Neural cell (in vitro differentiated cells): ENCODE results near the gene DIDO1. TPM values are rescaled to one million over a fixed set of nuclear protein-coding genes. Genes with fewer than 3 reads are reported as not detected.

Experiments
- H2AFZ ChIP-seq: fragments of 200-600, 300-800 bp; sonication (generic), shearing (Covaris generic); 2 replicates; pipeline ENCODE4 v1.6.0; 2014; ENCODE audit warnings: low read depth, mild to moderate bottlenecking, antibody characterized with exemption, low read length, moderate library complexity
- H3F3A ChIP-seq: fragments of 200-600 bp; shearing (Covaris generic); 2 replicates; pipeline ENCODE4 v1.6.1; 2016; ENCODE audit warnings: mild to moderate bottlenecking, moderate library complexity, mixed read lengths, antibody characterized with exemption, low read length; ENCODE audit not compliant: insufficient read depth, poor library complexity, severe bottlenecking
- H3K27ac ChIP-seq: fragments of 200-600, 300-800 bp; sonication (generic), shearing (Covaris generic); 2 replicates; pipeline ENCODE4 v1.5.1; 2014; ENCODE audit warnings: mild to moderate bottlenecking, low read length, moderate library complexity
- H3K27me3 ChIP-seq: fragments of 300-800, 200-600 bp; sonication (generic), shearing (Covaris generic); 2 replicates; pipeline ENCODE4 v1.6.0; 2014; ENCODE audit warnings: mild to moderate bottlenecking, low read depth, low read length, moderate library complexity; ENCODE audit not compliant: insufficient read depth
- H3K36me3 ChIP-seq: fragments of 300-800, 200-600 bp; sonication (generic), shearing (Covaris generic); 2 replicates; pipeline ENCODE4 v1.5.1; 2014; ENCODE audit warnings: mild to moderate bottlenecking, antibody characterized with exemption, low read length, moderate library complexity; ENCODE audit not compliant: insufficient read depth
- H3K4me2 ChIP-seq: fragments of 300-800, 200-600 bp; sonication (generic), shearing (Covaris generic); 2 replicates; pipeline ENCODE4 v1.6.0; 2014; ENCODE audit warnings: mild to moderate bottlenecking, low read length
- H3K4me3 ChIP-seq: fragments of 300-800, 200-600 bp; sonication (generic), shearing (Covaris generic); 2 replicates; pipeline ENCODE4 v1.5.1; 2014; ENCODE audit warnings: mild to moderate bottlenecking, low read length, moderate library complexity
- H3K79me2 ChIP-seq: fragments of 200-600 bp; shearing (Covaris generic); replicated peaks from 2 replicates; pipeline ENCODE4 v1.6.0; 2014; ENCODE audit warnings: mild to moderate bottlenecking, low read length, moderate library complexity; ENCODE audit not compliant: insufficient read depth
- H3K9ac ChIP-seq: fragments of 300-800, 200-600 bp; sonication (generic), shearing (Covaris generic); 2 replicates; pipeline ENCODE4 v1.6.1; 2016; ENCODE audit warnings: mild to moderate bottlenecking, low read length, mixed read lengths
- H3K9me2 ChIP-seq: fragments of 200-600 bp; shearing (Covaris generic); 2 replicates; pipeline ENCODE4 v1.6.1; 2016; ENCODE audit warnings: mild to moderate bottlenecking, low read length, mixed read lengths; ENCODE audit not compliant: insufficient read depth
- H3K9me3 ChIP-seq: fragments of 200-600, 300-800 bp; sonication (generic), shearing (Covaris generic); 2 replicates; pipeline ENCODE4 v1.6.1; 2016; ENCODE audit warnings: mild to moderate bottlenecking, mixed run types, low read length, moderate library complexity, mixed read lengths
- H4K20me1 ChIP-seq: fragments of 200-600 bp; shearing (Covaris generic); 2 replicates; pipeline ENCODE4 v1.6.1; 2016; ENCODE audit warnings: mild to moderate bottlenecking, mixed run types; ENCODE audit not compliant: insufficient read depth
- EP300 ChIP-seq: fragments of 450-650 bp; conservative IDR thresholded peaks from 2 replicates; pipeline ENCODE4 v1.6.1; 2014; ENCODE audit warnings: antibody characterized with exemption, mild to moderate bottlenecking, moderate library complexity; ENCODE audit not compliant: poor library complexity, severe bottlenecking
- EZH2 ChIP-seq: fragments of 200-600, 300-800 bp; shearing (Covaris generic), sonication (generic); IDR thresholded peaks from 2 replicates; pipeline ENCODE4 v1.6.1; 2014; ENCODE audit warnings: antibody characterized with exemption, low read length, borderline replicate concordance, mild to moderate bottlenecking; ENCODE audit not compliant: insufficient read depth, poor library complexity, severe bottlenecking
- MXI1 ChIP-seq: fragments of 450-650 bp; conservative IDR thresholded peaks from 2 replicates; pipeline ENCODE4 v1.6.1; 2014; ENCODE audit warnings: antibody characterized with exemption, mild to moderate bottlenecking; ENCODE audit not compliant: poor library complexity, severe bottlenecking
- POLR2AphosphoS5 ChIP-seq: IDR thresholded peaks from 2 replicates; pipeline ENCODE4 v1.6.1; 2012
- RAD21 ChIP-seq: fragments of 450-650 bp; conservative IDR thresholded peaks from 2 replicates; pipeline ENCODE4 v1.6.1; 2014; ENCODE audit warnings: antibody characterized with exemption, mild to moderate bottlenecking, moderate library complexity
- SMC3 ChIP-seq: fragments of 450-650 bp; conservative IDR thresholded peaks from 2 replicates; pipeline ENCODE4 v1.6.1; 2014; ENCODE audit warnings: antibody characterized with exemption, mild to moderate bottlenecking, moderate library complexity; ENCODE audit not compliant: poor library complexity
- TAF1 ChIP-seq: IDR thresholded peaks from 2 replicates; pipeline ENCODE4 v1.6.1; 2012; ENCODE audit warnings: low read depth
- polyA plus RNA-seq: library from polyadenylated mRNA; depleted of rRNA; stranded (reverse); fragments of >200 nt; gene quantifications from 2 replicates; pipeline ENCODE4 v1.2.3, GENCODE V29; 2014
- TF ChIP-seq, protein P1 (sequence below): fragments of 450-650 bp; IDR thresholded peaks from 2 replicates; pipeline ENCODE4 v1.5.1; 2014; ENCODE audit warnings: antibody characterized with exemption, mild to moderate bottlenecking, moderate library complexity; ENCODE audit not compliant: poor library complexity, severe bottlenecking
- TF ChIP-seq, protein P2 (sequence below): IDR thresholded peaks from 2 replicates; pipeline ENCODE4 v1.6.1; 2012; ENCODE audit warnings: borderline replicate concordance

DIDO1 gene
- polyA plus RNA-seq, 1 donor from 2014 or later, result 42.8 TPM

DNA sequence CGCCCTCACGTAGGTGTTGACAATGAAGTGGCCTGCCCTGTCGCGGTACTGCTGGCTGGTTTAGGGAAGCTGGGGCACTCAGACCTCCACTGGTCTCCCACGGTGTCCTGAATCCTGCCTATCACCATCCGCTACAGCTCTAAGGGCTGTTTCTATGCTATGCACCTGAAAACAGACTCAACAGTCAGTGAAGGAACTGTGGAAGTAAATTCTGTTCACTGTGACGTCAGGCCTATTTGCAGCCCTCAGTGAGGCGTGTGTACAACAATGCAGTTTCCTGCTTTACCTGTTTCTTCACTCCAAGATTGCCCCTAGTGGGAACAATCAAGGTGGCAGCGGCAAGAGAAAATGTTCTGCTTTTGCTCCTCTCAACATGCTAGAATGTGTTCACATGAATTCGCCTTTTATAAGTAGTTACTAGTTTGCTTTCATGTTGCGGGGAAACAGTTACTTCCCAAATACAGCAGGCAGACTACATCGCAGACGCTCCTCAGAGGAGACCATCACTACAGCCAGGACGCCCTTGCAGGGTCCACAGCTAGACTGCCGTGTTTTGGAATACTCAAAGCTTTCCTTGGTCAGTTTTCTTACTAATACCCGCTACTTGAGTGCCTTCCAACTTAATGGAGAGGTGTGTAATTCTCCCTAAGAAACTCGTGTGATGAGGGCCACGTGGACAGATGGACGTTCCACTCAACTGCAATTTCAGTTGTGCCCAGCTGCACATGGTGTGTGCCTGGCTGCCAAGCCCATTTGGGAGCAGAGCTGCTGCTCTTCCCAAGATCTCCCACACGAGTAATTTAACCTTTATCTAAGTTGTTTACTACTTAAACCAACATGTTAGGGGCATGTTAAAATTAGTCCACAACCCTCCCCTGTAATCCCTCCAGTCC is 25.4 kb downstream of the DIDO1 start:
- Histone ChIP-seq H4K20me1 (no peaks in the 10 kb centered on the region), H3K4me3 (no peak overlapping the region), H3K79me2 (no peaks in the 10 kb centered on the region), H3F3A (no peaks in the 10 kb centered on the region), H3K27me3 (no peaks in the 10 kb centered on the region), H3K9me3 (no peaks in the 10 kb centered on the region), H3K4me2 (no peak overlapping the region), H3K36me3 (no peaks in the 10 kb centered on the region), H3K9me2 (no peaks in the 10 kb centered on the region), H3K27ac (peak overlapping the region; percentile 55), H2AFZ (no peak overlapping the region), H3K9ac (peak overlapping the region; percentile 30)
- TF ChIP-seq, protein P1, sequence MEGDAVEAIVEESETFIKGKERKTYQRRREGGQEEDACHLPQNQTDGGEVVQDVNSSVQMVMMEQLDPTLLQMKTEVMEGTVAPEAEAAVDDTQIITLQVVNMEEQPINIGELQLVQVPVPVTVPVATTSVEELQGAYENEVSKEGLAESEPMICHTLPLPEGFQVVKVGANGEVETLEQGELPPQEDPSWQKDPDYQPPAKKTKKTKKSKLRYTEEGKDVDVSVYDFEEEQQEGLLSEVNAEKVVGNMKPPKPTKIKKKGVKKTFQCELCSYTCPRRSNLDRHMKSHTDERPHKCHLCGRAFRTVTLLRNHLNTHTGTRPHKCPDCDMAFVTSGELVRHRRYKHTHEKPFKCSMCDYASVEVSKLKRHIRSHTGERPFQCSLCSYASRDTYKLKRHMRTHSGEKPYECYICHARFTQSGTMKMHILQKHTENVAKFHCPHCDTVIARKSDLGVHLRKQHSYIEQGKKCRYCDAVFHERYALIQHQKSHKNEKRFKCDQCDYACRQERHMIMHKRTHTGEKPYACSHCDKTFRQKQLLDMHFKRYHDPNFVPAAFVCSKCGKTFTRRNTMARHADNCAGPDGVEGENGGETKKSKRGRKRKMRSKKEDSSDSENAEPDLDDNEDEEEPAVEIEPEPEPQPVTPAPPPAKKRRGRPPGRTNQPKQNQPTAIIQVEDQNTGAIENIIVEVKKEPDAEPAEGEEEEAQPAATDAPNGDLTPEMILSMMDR, result no peak
- peak; percentile 12 for TF ChIP-seq POLR2AphosphoS5

DNA sequence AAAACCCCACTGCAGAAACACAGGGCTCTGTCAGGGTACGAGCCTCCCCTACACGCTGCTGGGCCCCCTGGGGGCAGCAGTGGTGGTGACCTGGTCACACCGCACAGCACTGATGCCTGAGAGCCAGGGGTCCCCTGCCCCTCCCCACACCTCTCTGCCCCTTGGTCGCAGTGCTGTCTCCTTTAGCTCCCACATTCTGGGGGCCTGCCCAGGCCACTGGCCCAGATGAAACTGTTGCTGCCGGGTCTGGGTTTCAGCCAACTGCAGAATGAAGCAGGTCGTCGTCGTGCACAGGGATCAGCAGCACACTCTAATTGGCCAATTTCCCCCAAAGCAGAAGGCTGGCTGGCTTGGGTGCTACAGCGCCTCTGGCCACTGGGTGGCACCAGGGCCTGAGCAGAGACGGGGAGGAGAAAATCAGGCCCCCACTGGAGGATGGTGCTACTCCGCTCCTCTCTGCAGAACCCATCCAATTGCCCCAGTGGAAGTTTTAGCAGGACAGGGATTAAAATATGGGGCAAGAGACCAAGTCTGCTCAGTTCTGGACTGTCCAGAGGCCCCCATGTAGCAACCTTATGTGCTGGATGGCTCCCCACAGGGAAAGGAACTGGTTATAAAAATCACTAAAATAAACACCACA is 26.1 kb downstream of the DIDO1 start:
- H3K27ac ChIP-seq, result peak overlapping the region; percentile 55
- no peaks in the 10 kb centered on the region for H3K79me2 ChIP-seq
- H3K4me3 ChIP-seq, result peak overlapping the region; percentile 13
- peak overlapping the region; percentile 30 for H3K9ac ChIP-seq
- H3K9me3 ChIP-seq, result no peaks in the 10 kb centered on the region
- no peaks in the 10 kb centered on the region for H4K20me1 ChIP-seq
- no peaks in the 10 kb centered on the region for H3K36me3 ChIP-seq
- no peaks in the 10 kb centered on the region for H3F3A ChIP-seq
- H2AFZ ChIP-seq, result no peak overlapping the region
- H3K27me3 ChIP-seq, result no peaks in the 10 kb centered on the region
- no peaks in the 10 kb centered on the region for H3K9me2 ChIP-seq
- no peak overlapping the region for H3K4me2 ChIP-seq
- TF ChIP-seq MXI1 (no peak), TAF1 (no peak), SMC3 (peak; percentile 80), POLR2AphosphoS5 (no peak), EP300 (no peak), RAD21 (peak; percentile 76), EZH2 (no peak)
- TF ChIP-seq, protein P2, sequence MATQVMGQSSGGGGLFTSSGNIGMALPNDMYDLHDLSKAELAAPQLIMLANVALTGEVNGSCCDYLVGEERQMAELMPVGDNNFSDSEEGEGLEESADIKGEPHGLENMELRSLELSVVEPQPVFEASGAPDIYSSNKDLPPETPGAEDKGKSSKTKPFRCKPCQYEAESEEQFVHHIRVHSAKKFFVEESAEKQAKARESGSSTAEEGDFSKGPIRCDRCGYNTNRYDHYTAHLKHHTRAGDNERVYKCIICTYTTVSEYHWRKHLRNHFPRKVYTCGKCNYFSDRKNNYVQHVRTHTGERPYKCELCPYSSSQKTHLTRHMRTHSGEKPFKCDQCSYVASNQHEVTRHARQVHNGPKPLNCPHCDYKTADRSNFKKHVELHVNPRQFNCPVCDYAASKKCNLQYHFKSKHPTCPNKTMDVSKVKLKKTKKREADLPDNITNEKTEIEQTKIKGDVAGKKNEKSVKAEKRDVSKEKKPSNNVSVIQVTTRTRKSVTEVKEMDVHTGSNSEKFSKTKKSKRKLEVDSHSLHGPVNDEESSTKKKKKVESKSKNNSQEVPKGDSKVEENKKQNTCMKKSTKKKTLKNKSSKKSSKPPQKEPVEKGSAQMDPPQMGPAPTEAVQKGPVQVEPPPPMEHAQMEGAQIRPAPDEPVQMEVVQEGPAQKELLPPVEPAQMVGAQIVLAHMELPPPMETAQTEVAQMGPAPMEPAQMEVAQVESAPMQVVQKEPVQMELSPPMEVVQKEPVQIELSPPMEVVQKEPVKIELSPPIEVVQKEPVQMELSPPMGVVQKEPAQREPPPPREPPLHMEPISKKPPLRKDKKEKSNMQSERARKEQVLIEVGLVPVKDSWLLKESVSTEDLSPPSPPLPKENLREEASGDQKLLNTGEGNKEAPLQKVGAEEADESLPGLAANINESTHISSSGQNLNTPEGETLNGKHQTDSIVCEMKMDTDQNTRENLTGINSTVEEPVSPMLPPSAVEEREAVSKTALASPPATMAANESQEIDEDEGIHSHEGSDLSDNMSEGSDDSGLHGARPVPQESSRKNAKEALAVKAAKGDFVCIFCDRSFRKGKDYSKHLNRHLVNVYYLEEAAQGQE, result no peak
- TF ChIP-seq, protein P1, result peak; percentile 89
